ENCODE measurements around the gene DIP2A. TPM values are rescaled to one million over a fixed set of nuclear protein-coding genes. Genes with fewer than 3 reads are reported as not detected.

Gene DIP2A
- total and polyA plus RNA-seq, 2 of the 8 experiments (the other 6 are each of a cell fraction or from before 2014, with no cell fraction given): 16.0 to 27.1 TPM

DNA sequence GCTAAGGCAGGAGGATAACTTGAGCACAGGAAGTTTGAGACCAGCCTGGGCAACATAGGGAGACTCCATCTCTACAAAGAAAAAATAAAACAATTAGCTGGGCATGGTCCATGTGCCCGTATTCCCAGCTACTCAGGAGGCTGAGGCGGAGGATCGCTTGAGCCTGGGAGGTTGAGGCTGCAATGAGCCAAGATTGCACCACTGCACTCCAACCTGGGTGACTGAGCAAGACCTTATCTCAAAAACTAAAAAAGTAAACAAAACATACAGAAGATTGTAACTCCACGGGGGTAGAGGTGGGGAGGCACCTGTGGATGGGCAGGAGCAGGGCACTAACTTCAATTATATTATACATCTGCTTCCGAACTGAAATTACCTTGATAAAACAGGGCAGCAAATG lies 141.6 kb downstream of the DIP2A start (continued):
- TF ChIP-seq KDM1A (IDR thresholded peaks at IDR 0.05; ENCODE audit: borderline replicate concordance, low read length) (no peak), GABPA (IDR thresholded peaks at IDR 0.05; ENCODE audit: borderline replicate concordance, insufficient read depth, low read length) (no peak), CHD2 (IDR thresholded peaks at IDR 0.05; ENCODE audit: low read length) (no peak), MAFK (IDR thresholded peaks at IDR 0.05; ENCODE audit: low read depth, low read length) (no peak)
